Lower leg skin (tissue), 4 donors: Measurements from ENCODE around the gene TRPT1. TPM values are rescaled to one million over a fixed set of nuclear protein-coding genes. Genes with fewer than 3 reads are reported as not detected.

ENCODE experiments used
- DNase-seq, 2 donors: peaks; one replicate each; pipeline ENCODE4 v3.0.0-alpha.2; 2019; ENCODE audit warnings: low spot score in 2 of 2
- H3K4me3 ChIP-seq: fragments of 200-600 bp; sonication (generic); 2 replicates; pipeline ENCODE4 v1.5.1; 2017; ENCODE audit warnings: mild to moderate bottlenecking, low read depth; ENCODE audit not compliant: poor library complexity, severe bottlenecking
- CTCF ChIP-seq, 3 donors: fragments of 450-650 bp; IDR thresholded peaks; one replicate each; pipeline ENCODE4 v1.5.1; 2016; ENCODE audit warnings: antibody characterized with exemption in 3 of 3, mild to moderate bottlenecking in 3 of 3, moderate library complexity in 2 of 3
- POLR2A ChIP-seq, 2 donors: fragments of 450-650 bp; IDR thresholded peaks; one replicate each; pipeline ENCODE4 v1.6.1; 2016 to 2017; ENCODE audit warnings: antibody characterized with exemption in 2 of 2, mild to moderate bottlenecking in 1 of 2, moderate library complexity in 1 of 2
- WGBS, 2 donors: methylation state at CpG; one replicate each; pipeline ENCODE4 v1.1.5; 2018; 5-methylcytosine and 5-hydroxymethylcytosine counted together
- intact Hi-C: fragments of 100-400 bp; cut with DNase I; formaldehyde crosslinking; loops from one replicate; pipeline ENCODE4 v1.15.0; 2023; ENCODE audit warnings: low total_unique reads
- total RNA-seq, 4 donors: library from RNA; depleted of rRNA; stranded (reverse); fragments of >200 nt; gene quantifications; one replicate each; pipeline ENCODE4 v1.1.0, GENCODE V29; 2016

TRPT1 gene
- total RNA-seq, 4 donors from 2014 or later, result 36.9 to 66.6 (median 44.1) TPM

GRCh38 chr11:64240435-64241240 lies 14.7 kb upstream of the TRPT1 start, which contains the start of gene FKBP2:
TSS of gene FKBP2 (plus strand) at chr11:64241095. CDS start at chr11:64242388, 1,293 bp downstream.
- peak; percentile 96 to 99 for DNase-seq
- intact Hi-C loops, result no loop called here
- 1% methylated on average over 53 to 55 of the region's 58 CpGs for WGBS, 2 donors

GRCh38 chr11:64239662-64240434 lies 13.9 kb upstream of the TRPT1 start:
- 72 to 81% methylated on average over 11 of the region's 11 CpGs for WGBS, 2 donors
- TF ChIP-seq CTCF (IDR thresholded peaks at IDR 0.05) (no peak), POLR2A (IDR thresholded peaks at IDR 0.05) (no peak)
- intact Hi-C loops, result no loop called here
- DNase-seq, result no peak
- H3K4me3 ChIP-seq, result no peak overlapping the region

More at GRCh38 chr11:64240435-64241240, 14.7 kb upstream of the TRPT1 start, which contains the start of gene FKBP2:
- TF ChIP-seq POLR2A (IDR thresholded peaks at IDR 0.05) (peak in 1 of 2 donors; percentile 72), CTCF (IDR thresholded peaks at IDR 0.05) (peak in 1 of 3 donors; percentile 11)
- peak within 1 kb of the TSS; percentile 59 for H3K4me3 ChIP-seq

GRCh38 chr11:64238999-64239398 lies 13.0 kb upstream of the TRPT1 start:
- no peak overlapping the region for H3K4me3 ChIP-seq
- TF ChIP-seq POLR2A (IDR thresholded peaks at IDR 0.05) (no peak), CTCF (IDR thresholded peaks at IDR 0.05) (no peak)
- 71 to 87% methylated on average over 5 of the region's 5 CpGs for WGBS, 2 donors
- no peak for DNase-seq
- intact Hi-C loops, result no loop called here

GRCh38 chr11:64238076-64238475 lies 12.1 kb upstream of the TRPT1 start:
- WGBS, 2 donors, result 73 to 80% methylated on average over 9 of the region's 9 CpGs
- intact Hi-C loops, result no loop called here
- no peak for DNase-seq
- TF ChIP-seq CTCF (IDR thresholded peaks at IDR 0.05) (no peak), POLR2A (IDR thresholded peaks at IDR 0.05) (no peak)
- no peak overlapping the region for H3K4me3 ChIP-seq

GRCh38 chr11:64237484-64237951 lies 11.5 kb upstream of the TRPT1 start:
- 48 to 67% methylated on average over 6 to 12 of the region's 12 CpGs for WGBS, 2 donors
- TF ChIP-seq CTCF (IDR thresholded peaks at IDR 0.05) (no peak), POLR2A (IDR thresholded peaks at IDR 0.05) (no peak)
- DNase-seq, result no peak
- H3K4me3 ChIP-seq, result no peak overlapping the region
- intact Hi-C loops, result no loop called here
